22Rv1 (cell line): Measurements from ENCODE around the gene JAKMIP1.

Experiments used
- CTCF ChIP-seq: fragments of 450-650 bp; IDR thresholded peaks from 2 replicates; pipeline ENCODE4 v1.5.1; 2017; ENCODE audit warnings: mild to moderate bottlenecking
- ZFX ChIP-seq: fragments of 450-650 bp; IDR thresholded peaks from 2 replicates; pipeline ENCODE4 v1.6.1; 2017; ENCODE audit warnings: antibody characterized with exemption, borderline replicate concordance

GRCh38 chr4:6002492-6002833 is 197.9 kb downstream of the JAKMIP1 start:
- TF ChIP-seq CTCF = no peak
- TF ChIP-seq ZFX = no peak
